Esophagus squamous epithelium (tissue), 4 donors: ENCODE results near the gene MECP2.

Experiments
- CTCF ChIP-seq, 6 experiments: fragments of 450-650 bp in 4 of 6; fragments of 200-600 bp in 2 of 6; sonication (generic) in 2 of 6; IDR thresholded peaks; one replicate each; pipeline ENCODE4 v1.5.1; 2016 to 2019; ENCODE audit warnings: antibody characterized with exemption in 6 of 6, mild to moderate bottlenecking in 4 of 6, moderate library complexity in 4 of 6
- POLR2A ChIP-seq, 4 donors: fragments of 450-650 bp; IDR thresholded peaks; one replicate each; pipeline ENCODE4 v1.6.1; 2017; ENCODE audit warnings: antibody characterized with exemption in 4 of 4, mild to moderate bottlenecking in 4 of 4, moderate library complexity in 3 of 4

GRCh38 chrX:153974003-153974725 is 123.4 kb downstream of the MECP2 start:
- TF ChIP-seq CTCF (IDR thresholded peaks at IDR 0.05) (no peak), POLR2A (IDR thresholded peaks at IDR 0.05) (no peak)
